Activated naive CD8-positive, alpha-beta T cell (primary cell): ENCODE results near the gene SLC6A19.

Experiments used
- H3K27ac Mint-ChIP-seq: one replicate; pipeline ENCODE4 v1.8.0; 2021; ENCODE audit warnings: mixed read lengths
- H3K27me3 Mint-ChIP-seq: one replicate; pipeline ENCODE4 v1.8.0; 2021; ENCODE audit warnings: mixed read lengths
- H3K36me3 Mint-ChIP-seq: one replicate; pipeline ENCODE4 v1.8.0; 2021; ENCODE audit warnings: mixed read lengths
- H3K4me1 Mint-ChIP-seq: one replicate; pipeline ENCODE4 v1.8.0; 2021; ENCODE audit warnings: low read depth, mixed read lengths
- H3K4me3 Mint-ChIP-seq: one replicate; pipeline ENCODE4 v1.8.0; 2021; ENCODE audit warnings: mild to moderate bottlenecking, mixed read lengths
- H3K9me3 Mint-ChIP-seq: one replicate; pipeline ENCODE4 v1.8.0; 2021; ENCODE audit warnings: low read depth, mixed read lengths

The SLC6A19 gene

GRCh38 chr5:1213508-1214162 is 12.2 kb downstream of the SLC6A19 start:
- Mint-ChIP-seq H3K36me3 (peaks cover 2% of the 10 kb centered on the region), H3K27ac (no peak overlapping the region), H3K9me3 (no peaks in the 10 kb centered on the region), H3K4me1 (peaks cover 2% of the 10 kb centered on the region), H3K4me3 (no peak overlapping the region), H3K27me3 (peaks cover 2% of the 10 kb centered on the region)

DNA sequence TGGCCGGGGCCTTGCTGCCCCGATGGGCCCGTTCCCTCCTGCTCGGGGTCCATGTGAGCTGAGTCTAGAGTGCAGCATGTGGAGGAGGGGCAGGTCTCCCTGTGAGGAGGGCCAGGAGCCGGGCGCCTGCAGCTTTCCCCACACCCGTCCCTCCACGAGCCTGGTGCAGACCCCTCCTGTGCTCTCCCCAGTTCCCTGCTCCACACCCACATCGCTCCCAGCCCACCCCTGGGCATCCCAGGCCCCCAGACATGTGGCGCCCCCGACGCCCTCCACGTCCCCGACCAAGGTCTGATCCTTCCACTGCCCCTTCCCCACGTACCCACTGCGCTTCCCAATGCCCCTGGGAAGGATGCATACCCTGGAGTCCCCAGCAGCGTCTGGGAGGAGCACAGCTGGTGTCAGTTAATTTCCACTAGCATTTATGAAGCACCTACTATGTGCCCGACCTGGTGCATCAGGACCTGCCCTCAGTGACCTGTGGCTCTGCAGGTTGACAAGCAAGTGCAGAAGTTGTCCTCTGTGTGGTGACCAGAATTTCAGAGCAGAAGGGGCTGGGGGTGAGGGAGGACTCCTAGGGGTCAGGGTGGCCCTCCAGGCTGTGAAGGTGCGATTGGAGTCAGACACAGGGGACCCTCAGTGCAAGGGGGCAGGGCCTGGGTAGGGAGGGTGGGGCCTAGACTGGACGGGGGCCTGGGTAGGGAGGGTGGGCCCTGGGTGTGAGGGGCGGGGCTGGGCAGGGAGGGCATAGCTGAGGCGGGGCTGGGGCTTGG is 13.0 kb downstream of the SLC6A19 start:
- H3K27me3 Mint-ChIP-seq: peaks cover 2% of the 10 kb centered on the region
- H3K9me3 Mint-ChIP-seq: no peaks in the 10 kb centered on the region
- H3K4me3 Mint-ChIP-seq: no peak overlapping the region
- peaks cover 2% of the 10 kb centered on the region for H3K36me3 Mint-ChIP-seq
- no peak overlapping the region for H3K27ac Mint-ChIP-seq
- peaks cover 2% of the 10 kb centered on the region for H3K4me1 Mint-ChIP-seq

- Mint-ChIP-seq H3K36me3 (peaks cover 2% of the 10 kb centered on the region), H3K27me3 (peaks cover 2% of the 10 kb centered on the region), H3K4me3 (no peak overlapping the region), H3K4me1 (no peaks in the 10 kb centered on the region), H3K27ac (no peak overlapping the region), H3K9me3 (no peaks in the 10 kb centered on the region)
Measured at GRCh38 chr5:1214936-1215220, 13.5 kb downstream of the SLC6A19 start.

- peaks cover 2% of the 10 kb centered on the region for H3K27me3 Mint-ChIP-seq
- no peaks in the 10 kb centered on the region for H3K9me3 Mint-ChIP-seq
- H3K36me3 Mint-ChIP-seq: peaks cover 2% of the 10 kb centered on the region
- no peaks in the 10 kb centered on the region for H3K4me1 Mint-ChIP-seq
- no peak overlapping the region for H3K27ac Mint-ChIP-seq
- no peak overlapping the region for H3K4me3 Mint-ChIP-seq
Measured at GRCh38 chr5:1215320-1216096, 14.1 kb downstream of the SLC6A19 start.

DNA sequence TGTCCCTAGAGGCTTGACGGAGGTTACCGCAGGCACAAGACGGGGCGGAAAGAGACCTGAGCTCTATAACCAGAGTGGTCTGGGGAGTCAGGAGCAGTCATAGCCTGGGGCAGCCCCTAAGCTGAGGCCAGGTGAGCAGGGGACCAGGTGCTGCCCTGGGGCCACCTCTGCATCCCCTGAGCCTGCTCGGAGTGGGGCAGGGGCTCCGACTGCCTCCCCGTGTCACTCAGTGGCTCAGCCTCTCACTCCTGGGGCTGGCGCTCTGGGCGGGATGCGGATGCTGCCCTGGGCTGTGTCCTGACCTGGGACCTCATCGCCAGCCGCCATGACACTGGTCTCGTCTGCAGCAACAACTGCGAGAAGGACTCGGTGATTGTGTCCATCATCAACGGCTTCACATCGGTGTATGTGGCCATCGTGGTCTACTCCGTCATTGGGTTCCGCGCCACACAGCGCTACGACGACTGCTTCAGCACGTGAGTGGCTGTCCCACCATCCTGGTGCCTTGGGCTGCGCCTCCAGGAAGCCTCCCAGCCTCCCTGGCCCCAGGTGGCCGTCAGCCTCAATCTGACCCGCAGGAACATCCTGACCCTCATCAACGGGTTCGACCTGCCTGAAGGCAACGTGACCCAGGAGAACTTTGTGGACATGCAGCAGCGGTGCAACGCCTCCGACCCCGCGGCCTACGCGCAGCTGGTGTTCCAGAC is 15.0 kb downstream of the SLC6A19 start:
- Mint-ChIP-seq H3K4me1 (no peaks in the 10 kb centered on the region), H3K27ac (no peak overlapping the region), H3K27me3 (peaks cover 2% of the 10 kb centered on the region)

DNA sequence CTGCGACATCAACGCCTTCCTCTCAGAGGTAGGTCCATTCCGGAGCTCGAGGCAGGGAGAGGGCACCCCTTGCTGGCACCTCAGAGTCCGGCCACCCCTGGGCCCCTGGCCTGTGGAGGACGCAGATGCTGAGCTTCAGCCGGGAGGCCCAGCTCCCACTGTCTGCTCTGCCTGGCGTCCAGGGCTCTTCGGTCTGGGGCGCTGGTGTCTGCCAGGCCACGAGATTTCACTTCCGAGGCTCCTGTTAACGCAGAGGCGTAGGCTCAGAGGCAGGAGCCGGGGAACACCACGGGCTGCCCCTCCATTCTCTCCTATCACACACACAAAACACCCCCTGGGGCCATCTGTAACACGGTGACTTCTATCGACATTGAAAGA is 15.5 kb downstream of the SLC6A19 start:
- no peak overlapping the region for H3K27ac Mint-ChIP-seq
- peaks cover 2% of the 10 kb centered on the region for H3K36me3 Mint-ChIP-seq
- no peaks in the 10 kb centered on the region for H3K9me3 Mint-ChIP-seq
- no peak overlapping the region for H3K4me3 Mint-ChIP-seq
- peaks cover 2% of the 10 kb centered on the region for H3K27me3 Mint-ChIP-seq
- H3K4me1 Mint-ChIP-seq: no peaks in the 10 kb centered on the region

More for the DNA sequence above, 15.0 kb downstream of the SLC6A19 start:
- no peaks in the 10 kb centered on the region for H3K9me3 Mint-ChIP-seq
- no peak overlapping the region for H3K4me3 Mint-ChIP-seq
- H3K36me3 Mint-ChIP-seq: peaks cover 2% of the 10 kb centered on the region

GRCh38 chr5:1217596-1218206 is 16.3 kb downstream of the SLC6A19 start:
- peaks cover 2% of the 10 kb centered on the region for H3K36me3 Mint-ChIP-seq
- no peak overlapping the region for H3K27ac Mint-ChIP-seq
- H3K4me1 Mint-ChIP-seq: no peaks in the 10 kb centered on the region
- H3K4me3 Mint-ChIP-seq: no peak overlapping the region
- peaks cover 2% of the 10 kb centered on the region for H3K27me3 Mint-ChIP-seq
- H3K9me3 Mint-ChIP-seq: no peaks in the 10 kb centered on the region

DNA sequence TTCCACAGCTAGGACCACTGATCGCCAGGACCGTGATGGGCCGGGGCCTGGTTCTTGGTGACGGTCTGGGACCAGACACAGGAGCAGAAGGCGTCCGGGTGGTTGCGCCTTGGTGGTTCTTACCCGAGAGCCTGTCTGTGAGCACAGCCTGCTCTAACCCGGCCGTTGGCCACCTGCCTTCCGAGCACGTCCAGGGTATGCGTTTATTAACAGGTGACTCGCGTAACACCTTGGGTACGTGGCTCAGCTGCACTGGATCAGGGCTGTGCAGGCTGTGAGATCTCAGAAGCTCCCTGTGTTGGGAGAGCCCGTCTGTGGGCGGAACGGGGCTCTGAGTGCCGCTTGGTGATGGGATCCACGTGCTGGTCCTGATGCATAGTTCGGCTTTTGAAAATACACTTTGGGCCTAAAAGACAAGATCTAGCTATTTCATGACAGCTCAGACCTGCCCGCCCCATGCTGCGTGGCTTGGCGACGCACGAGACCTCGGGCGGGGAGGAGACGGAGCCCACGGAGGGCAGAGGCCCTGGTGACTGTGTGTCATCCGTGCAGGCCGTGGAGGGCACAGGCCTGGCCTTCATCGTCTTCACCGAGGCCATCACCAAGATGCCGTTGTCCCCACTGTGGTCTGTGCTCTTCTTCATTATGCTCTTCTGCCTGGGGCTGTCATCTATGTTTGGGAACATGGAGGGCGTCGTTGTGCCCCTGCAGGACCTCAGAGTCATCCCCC is 17.1 kb downstream of the SLC6A19 start:
- no peaks in the 10 kb centered on the region for H3K4me1 Mint-ChIP-seq
- peaks cover 2% of the 10 kb centered on the region for H3K27me3 Mint-ChIP-seq
- H3K4me3 Mint-ChIP-seq: no peak overlapping the region
- H3K9me3 Mint-ChIP-seq: no peaks in the 10 kb centered on the region
- peaks cover 2% of the 10 kb centered on the region for H3K36me3 Mint-ChIP-seq
- H3K27ac Mint-ChIP-seq: no peak overlapping the region

- Mint-ChIP-seq H3K27ac (no peak overlapping the region), H3K27me3 (peaks cover 2% of the 10 kb centered on the region), H3K4me3 (no peak overlapping the region), H3K36me3 (peaks cover 2% of the 10 kb centered on the region), H3K4me1 (no peaks in the 10 kb centered on the region), H3K9me3 (no peaks in the 10 kb centered on the region)
Measured at GRCh38 chr5:1219098-1219767, 17.8 kb downstream of the SLC6A19 start.

DNA sequence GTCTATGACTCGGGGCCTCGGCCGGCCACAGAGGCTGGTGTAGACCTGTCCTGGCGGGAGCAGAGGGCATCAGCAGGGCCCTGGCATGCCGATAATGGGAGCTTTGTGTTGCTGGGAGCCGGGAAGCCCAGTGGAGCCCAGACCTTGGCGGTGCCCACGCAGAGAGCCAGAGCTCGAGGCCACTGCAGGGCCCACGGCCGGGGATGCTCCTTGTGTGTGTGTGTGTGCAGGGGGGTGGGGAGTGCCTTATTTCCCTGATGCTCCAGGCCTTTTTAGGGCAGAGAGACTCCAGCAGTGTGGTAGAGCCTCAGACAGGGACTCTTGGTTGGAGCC is 18.3 kb downstream of the SLC6A19 start:
- Mint-ChIP-seq H3K4me1 (no peaks in the 10 kb centered on the region), H3K36me3 (peaks cover 2% of the 10 kb centered on the region), H3K27me3 (peaks cover 2% of the 10 kb centered on the region), H3K4me3 (no peak overlapping the region), H3K9me3 (no peaks in the 10 kb centered on the region), H3K27ac (no peak overlapping the region)

GRCh38 chr5:1220351-1220750 is 19.0 kb downstream of the SLC6A19 start:
- peaks cover 2% of the 10 kb centered on the region for H3K36me3 Mint-ChIP-seq
- no peak overlapping the region for H3K27ac Mint-ChIP-seq
- no peaks in the 10 kb centered on the region for H3K9me3 Mint-ChIP-seq
- peaks cover 2% of the 10 kb centered on the region for H3K27me3 Mint-ChIP-seq
- no peak overlapping the region for H3K4me3 Mint-ChIP-seq
- H3K4me1 Mint-ChIP-seq: no peaks in the 10 kb centered on the region

DNA sequence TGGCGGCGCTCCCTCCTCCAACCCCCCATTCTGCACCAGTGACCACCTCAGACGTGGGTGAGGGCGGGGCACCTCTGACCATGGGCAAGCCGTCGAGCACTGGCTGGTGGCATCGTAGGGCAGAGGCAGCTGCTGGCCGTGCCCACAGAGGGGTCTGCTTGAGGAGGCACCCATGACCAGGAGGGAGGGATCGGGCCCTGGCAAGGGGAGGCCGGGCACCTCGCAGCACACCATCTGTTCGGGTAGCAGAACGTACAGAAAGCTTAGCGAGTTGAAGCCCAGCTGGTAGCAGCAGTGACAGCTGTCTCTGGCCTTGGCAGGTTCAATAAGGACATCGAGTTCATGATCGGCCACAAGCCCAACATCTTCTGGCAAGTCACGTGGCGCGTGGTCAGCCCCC is 19.4 kb downstream of the SLC6A19 start:
- Mint-ChIP-seq H3K4me1 (no peaks in the 10 kb centered on the region), H3K27me3 (peaks cover under 1% of the 10 kb centered on the region), H3K4me3 (no peak overlapping the region), H3K9me3 (no peaks in the 10 kb centered on the region), H3K36me3 (peaks cover under 1% of the 10 kb centered on the region), H3K27ac (no peak overlapping the region)

DNA sequence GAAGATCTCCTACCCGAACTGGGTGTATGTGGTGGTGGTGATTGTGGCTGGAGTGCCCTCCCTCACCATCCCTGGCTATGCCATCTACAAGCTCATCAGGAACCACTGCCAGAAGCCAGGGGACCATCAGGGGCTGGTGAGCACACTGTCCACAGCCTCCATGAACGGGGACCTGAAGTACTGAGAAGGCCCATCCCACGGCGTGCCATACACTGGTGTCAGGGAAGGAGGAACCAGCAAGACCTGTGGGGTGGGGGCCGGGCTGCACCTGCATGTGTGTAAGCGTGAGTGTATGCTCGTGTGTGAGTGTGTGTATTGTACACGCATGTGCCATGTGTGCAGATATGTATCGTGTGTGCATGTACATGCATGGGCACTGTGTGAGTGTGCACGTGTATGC is 20.3 kb downstream of the SLC6A19 start:
- Mint-ChIP-seq H3K27me3 (no peaks in the 10 kb centered on the region), H3K27ac (no peak overlapping the region), H3K9me3 (no peaks in the 10 kb centered on the region), H3K4me3 (no peak overlapping the region), H3K36me3 (no peaks in the 10 kb centered on the region), H3K4me1 (no peaks in the 10 kb centered on the region)

- Mint-ChIP-seq H3K4me3 (no peak overlapping the region), H3K9me3 (no peaks in the 10 kb centered on the region), H3K27me3 (no peaks in the 10 kb centered on the region), H3K27ac (no peak overlapping the region), H3K36me3 (no peaks in the 10 kb centered on the region), H3K4me1 (no peaks in the 10 kb centered on the region)
Measured at GRCh38 chr5:1222147-1222546, 20.8 kb downstream of the SLC6A19 start.
